Left ventricle myocardium inferior (tissue), 1 donor: ENCODE data around the gene FBXW8. TPM values are rescaled to one million over a fixed set of nuclear protein-coding genes. Genes with fewer than 3 reads are reported as not detected.

Experiments used
- DNase-seq: peaks from one replicate; pipeline ENCODE4 v3.0.0-alpha.2; 2020
- H3K27ac ChIP-seq: fragments of 200-600 bp; replicated peaks from 2 replicates; pipeline ENCODE4 v1.8.0; 2021
- H3K27me3 ChIP-seq: fragments of 200-600 bp; 2 replicates; pipeline ENCODE4 v1.8.0; 2021; ENCODE audit warnings: low read depth
- H3K36me3 ChIP-seq: fragments of 200-600 bp; 2 replicates; pipeline ENCODE4 v1.8.0; 2021
- H3K4me1 ChIP-seq: fragments of 200-600 bp; 2 replicates; pipeline ENCODE4 v1.8.0; 2021
- H3K4me3 ChIP-seq: fragments of 200-600 bp; 2 replicates; pipeline ENCODE4 v1.8.0; 2021; ENCODE audit warnings: mild to moderate bottlenecking, moderate library complexity
- H3K9me3 ChIP-seq: fragments of 200-600 bp; replicated peaks from 2 replicates; pipeline ENCODE4 v1.8.0; 2021
- intact Hi-C: fragments of 100-400 bp; cut with micrococcal nuclease; formaldehyde crosslinking; loops from one replicate; pipeline ENCODE4 v1.11.0; 2022
- total RNA-seq: library from RNA; stranded (reverse); fragmentation: NEBNext Ultra II Directional; extraction: Animal tissue kit (Norgen Biotek cat#: 25700); gene quantifications from one replicate; pipeline ENCODE4 v1.2.1, GENCODE V29; 2021
- TF ChIP-seq, protein P1 (sequence below): fragments of 200-600 bp; IDR thresholded peaks from 2 replicates; pipeline ENCODE4 v1.8.0; 2021; ENCODE audit warnings: antibody characterized with exemption, mild to moderate bottlenecking, borderline replicate concordance
- donor health status: DM: no; HTN: yes; CAD: no; lungs with severe emphysema.

FBXW8 gene
- total RNA-seq, 1 donor from 2014 or later = 8.5 TPM

DNA sequence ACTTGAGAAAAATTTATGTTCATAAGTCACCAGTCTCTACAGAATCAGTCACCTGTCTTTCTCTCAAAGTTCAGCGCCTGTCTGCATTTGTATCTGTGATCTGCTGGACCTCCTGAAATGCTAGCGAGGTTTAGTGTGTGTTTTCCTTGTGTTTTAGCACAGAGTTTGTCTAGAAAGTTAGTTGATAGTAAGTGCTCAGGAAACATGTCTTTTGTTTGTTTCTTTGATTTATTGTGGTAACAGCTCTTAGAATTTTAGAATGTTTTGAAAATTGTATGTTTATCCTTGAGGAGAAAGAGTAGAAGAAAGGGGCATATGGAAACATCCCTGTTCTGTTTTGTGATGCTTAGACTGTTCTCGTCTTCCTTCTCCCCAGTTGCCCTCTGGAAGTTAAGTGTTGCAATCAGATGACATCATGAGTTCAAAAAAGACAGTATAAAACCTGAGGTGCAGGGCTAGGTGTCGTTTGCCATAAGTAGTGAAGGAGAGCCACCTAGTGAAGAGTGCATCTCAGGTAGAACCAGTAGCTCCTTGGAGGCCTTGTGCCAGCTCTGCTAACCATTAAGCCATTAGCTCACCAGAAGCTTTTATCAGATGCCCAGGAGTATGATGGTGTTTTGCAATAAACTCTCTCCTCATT, 44.8 kb downstream of the FBXW8 start:
- H3K36me3 ChIP-seq = peaks cover 10% of the 10 kb centered on the region
- no peak for DNase-seq
- no peaks in the 10 kb centered on the region for H3K9me3 ChIP-seq
- H3K27me3 ChIP-seq = no peaks in the 10 kb centered on the region
- peaks cover 31% of the 10 kb centered on the region for H3K4me1 ChIP-seq
- TF ChIP-seq, protein P1, sequence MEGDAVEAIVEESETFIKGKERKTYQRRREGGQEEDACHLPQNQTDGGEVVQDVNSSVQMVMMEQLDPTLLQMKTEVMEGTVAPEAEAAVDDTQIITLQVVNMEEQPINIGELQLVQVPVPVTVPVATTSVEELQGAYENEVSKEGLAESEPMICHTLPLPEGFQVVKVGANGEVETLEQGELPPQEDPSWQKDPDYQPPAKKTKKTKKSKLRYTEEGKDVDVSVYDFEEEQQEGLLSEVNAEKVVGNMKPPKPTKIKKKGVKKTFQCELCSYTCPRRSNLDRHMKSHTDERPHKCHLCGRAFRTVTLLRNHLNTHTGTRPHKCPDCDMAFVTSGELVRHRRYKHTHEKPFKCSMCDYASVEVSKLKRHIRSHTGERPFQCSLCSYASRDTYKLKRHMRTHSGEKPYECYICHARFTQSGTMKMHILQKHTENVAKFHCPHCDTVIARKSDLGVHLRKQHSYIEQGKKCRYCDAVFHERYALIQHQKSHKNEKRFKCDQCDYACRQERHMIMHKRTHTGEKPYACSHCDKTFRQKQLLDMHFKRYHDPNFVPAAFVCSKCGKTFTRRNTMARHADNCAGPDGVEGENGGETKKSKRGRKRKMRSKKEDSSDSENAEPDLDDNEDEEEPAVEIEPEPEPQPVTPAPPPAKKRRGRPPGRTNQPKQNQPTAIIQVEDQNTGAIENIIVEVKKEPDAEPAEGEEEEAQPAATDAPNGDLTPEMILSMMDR = no peak
- intact Hi-C loops = no loop called here
- H3K4me3 ChIP-seq = no peak overlapping the region
- no peak overlapping the region for H3K27ac ChIP-seq

DNA sequence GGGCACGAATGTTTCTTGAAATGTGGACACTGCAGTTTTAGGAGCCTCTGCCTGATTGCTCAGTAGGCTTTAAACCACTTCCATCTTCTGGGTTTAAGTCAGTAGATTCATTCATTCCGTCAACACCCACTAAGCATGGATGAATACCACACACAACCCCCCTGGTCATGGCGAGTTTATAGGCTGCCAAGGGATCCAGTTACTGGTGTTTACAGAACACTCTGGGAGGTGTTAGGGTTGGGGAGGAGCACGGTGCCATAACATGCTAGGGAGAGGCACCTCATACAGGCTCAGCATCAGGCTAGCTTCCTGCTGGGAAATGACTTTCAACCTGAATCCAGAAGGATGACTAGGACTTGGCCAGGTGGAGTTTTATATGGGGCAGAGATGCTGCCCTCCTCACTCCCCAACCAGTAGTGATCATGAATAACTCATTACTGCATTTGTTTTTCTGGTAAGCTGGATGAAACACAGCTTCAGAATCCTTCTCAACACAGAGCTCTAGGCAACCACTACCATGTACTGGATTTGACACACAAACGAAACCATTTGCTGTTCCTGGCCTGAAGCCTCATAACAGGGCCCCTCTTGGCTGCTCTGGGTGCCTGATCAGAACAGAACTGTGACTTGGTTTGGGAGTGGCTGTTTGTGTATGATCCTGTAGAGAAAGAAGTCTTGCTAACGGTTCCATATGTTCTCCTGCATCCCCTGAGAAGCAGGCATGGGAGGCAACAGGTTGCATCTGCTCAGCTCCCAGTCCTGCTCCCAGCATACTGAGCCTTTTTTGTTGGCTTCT, 47.9 kb downstream of the FBXW8 start:
- H3K36me3 ChIP-seq = no peaks in the 10 kb centered on the region
- TF ChIP-seq, protein P1 = no peak
- H3K4me3 ChIP-seq = no peak overlapping the region
- no peaks in the 10 kb centered on the region for H3K9me3 ChIP-seq
- intact Hi-C loops = no loop called here
- H3K27me3 ChIP-seq = no peaks in the 10 kb centered on the region
- H3K27ac ChIP-seq = no peak overlapping the region
- DNase-seq = no peak
- H3K4me1 ChIP-seq = peaks cover 31% of the 10 kb centered on the region

DNA sequence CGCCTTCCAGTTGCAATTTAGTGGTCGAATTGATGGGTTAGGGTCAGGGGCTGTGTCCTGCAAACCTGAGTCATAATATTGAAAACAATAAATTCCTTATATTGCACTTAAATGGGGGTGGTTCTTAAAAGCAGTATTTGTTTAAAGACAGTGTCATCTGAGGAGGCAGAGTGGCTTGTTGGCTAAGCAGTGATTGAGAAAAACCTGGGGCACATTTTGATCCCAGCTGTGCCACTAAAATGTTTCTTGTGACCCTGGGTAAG, 48.4 kb downstream of the FBXW8 start:
- peaks cover 31% of the 10 kb centered on the region for H3K4me1 ChIP-seq
- H3K27me3 ChIP-seq = no peaks in the 10 kb centered on the region
- no peak overlapping the region for H3K27ac ChIP-seq
- no peaks in the 10 kb centered on the region for H3K36me3 ChIP-seq
- TF ChIP-seq, protein P1 = no peak
- no peaks in the 10 kb centered on the region for H3K9me3 ChIP-seq
- DNase-seq = no peak
- H3K4me3 ChIP-seq = no peak overlapping the region
- intact Hi-C loops = no loop called here

DNA sequence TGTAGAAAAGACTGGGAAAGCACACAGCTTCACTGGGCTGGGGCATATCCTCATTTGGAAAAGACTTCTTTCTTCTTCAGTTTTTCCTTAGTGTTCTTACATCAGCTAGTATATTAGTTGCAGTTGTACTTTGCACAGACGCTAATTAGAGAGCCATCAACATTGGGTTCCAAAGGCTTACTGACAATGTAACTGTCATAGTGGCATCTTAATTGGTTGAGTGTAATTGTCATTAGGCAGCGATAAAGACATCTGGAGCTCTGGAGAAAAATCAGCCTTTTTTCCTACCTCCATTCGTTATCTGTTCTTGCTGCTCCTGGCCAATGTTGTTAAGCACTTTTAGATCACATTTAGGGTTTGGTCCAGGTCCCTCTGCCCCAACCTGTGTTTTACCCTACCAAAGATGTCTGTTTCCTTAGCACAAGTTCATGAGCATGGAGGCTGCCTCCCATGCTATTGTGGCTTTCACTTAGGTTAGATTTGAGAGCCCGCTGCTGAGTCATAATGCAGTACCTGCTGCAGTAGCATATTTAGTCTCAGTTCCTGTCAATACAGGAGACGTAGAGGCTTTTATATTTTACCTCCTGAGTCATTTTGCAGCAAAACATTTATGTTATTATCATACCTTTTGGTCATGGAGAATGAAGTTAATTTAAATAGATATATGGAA, 49.2 kb downstream of the FBXW8 start:
- H3K27ac ChIP-seq = no peak overlapping the region
- peaks cover 26% of the 10 kb centered on the region for H3K4me1 ChIP-seq
- intact Hi-C loops = no loop called here
- H3K27me3 ChIP-seq = no peaks in the 10 kb centered on the region
- no peak for DNase-seq
- H3K36me3 ChIP-seq = peaks cover 6% of the 10 kb centered on the region
- no peaks in the 10 kb centered on the region for H3K9me3 ChIP-seq
- H3K4me3 ChIP-seq = no peak overlapping the region
- TF ChIP-seq, protein P1 = no peak

DNA sequence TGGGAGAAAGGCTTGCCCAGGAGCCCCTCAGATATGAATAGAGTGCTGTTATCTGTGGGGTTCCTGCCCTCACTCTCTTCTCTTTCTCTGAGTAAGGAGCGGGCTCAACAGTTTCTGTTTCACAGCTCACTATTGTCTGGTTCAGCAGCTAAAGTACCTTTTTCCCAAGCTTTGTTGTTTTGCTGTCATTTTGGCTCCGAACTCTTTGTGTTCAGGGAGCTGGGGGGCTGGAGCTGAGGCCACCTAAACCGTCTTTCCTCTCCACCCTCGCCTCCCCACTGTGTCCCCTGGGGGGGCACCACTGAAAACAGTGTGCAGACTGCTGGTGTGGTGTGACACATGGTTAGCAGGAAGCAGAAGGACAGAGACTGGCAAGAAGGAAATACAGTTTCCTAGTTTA, 51.4 kb downstream of the FBXW8 start:
- TF ChIP-seq, protein P1 = no peak
- no peak for DNase-seq
- H3K4me3 ChIP-seq = no peak overlapping the region
- H3K27me3 ChIP-seq = no peaks in the 10 kb centered on the region
- peaks cover 18% of the 10 kb centered on the region for H3K4me1 ChIP-seq
- H3K9me3 ChIP-seq = no peaks in the 10 kb centered on the region
- peaks cover 26% of the 10 kb centered on the region for H3K36me3 ChIP-seq
- H3K27ac ChIP-seq = no peak overlapping the region
- intact Hi-C loops = no loop called here
